SK-N-SH (cell line): ENCODE measurements around the gene MYBPC3. TPM values are rescaled to one million over a fixed set of nuclear protein-coding genes. Genes with fewer than 3 reads are reported as not detected.

Source experiments
- CTCF ChIA-PET: fragments of 300-600, 350-600 bp; formaldehyde crosslinking; extraction: SDS; loops from one replicate; lab custom pipeline; 2021; lab: Yijun Ruan, JAX
- POLR2A ChIA-PET: fragments of 350-600 bp; sonication (Branson Sonifier 250); formaldehyde crosslinking; extraction: SDS; loops from one replicate; lab custom pipeline; 2020; ENCODE audit warnings: antibody characterized with exemption, inconsistent platforms; lab: Yijun Ruan, JAX
- DNase-seq: peaks from one replicate; pipeline ENCODE4 v3.0.0; 2012
- H2AFZ ChIP-seq: fragments of 200-600 bp; sonication (generic); 2 replicates; pipeline ENCODE4 v1.8.1; 2016; ENCODE audit warnings: antibody characterized with exemption, mild to moderate bottlenecking, low read depth
- H3F3A ChIP-seq: fragments of 200-600 bp; sonication (generic); replicated peaks from 2 replicates; pipeline ENCODE3; 2016; ENCODE audit warnings: antibody characterized with exemption, mild to moderate bottlenecking; ENCODE audit not compliant: insufficient read depth
- H3K27ac ChIP-seq, 2 experiments: fragments of 200-500 bp in 1 of 2; fragments of 200-600 bp in 1 of 2; sonication (Bioruptor generic) in 1 of 2; sonication (generic), shearing (Covaris generic) in 1 of 2; 2 replicates each; pipeline versions ENCODE4 v1.5.1 to v1.6.1; 2014 to 2016; ENCODE audit warnings: low read depth in 2 of 2, inconsistent platforms in 1 of 2, low read length in 1 of 2, mild to moderate bottlenecking in 1 of 2, mixed read lengths in 1 of 2
- H3K27me3 ChIP-seq: fragments of 200-600 bp; sonication (generic), shearing (Covaris generic); 2 replicates; pipeline ENCODE4 v1.6.1; 2016; ENCODE audit warnings: mixed run types; ENCODE audit not compliant: insufficient read depth
- H3K36me3 ChIP-seq, 2 experiments: fragments of 200-500 bp in 1 of 2; fragments of 200-600 bp in 1 of 2; sonication (Bioruptor generic) in 1 of 2; sonication (generic) in 1 of 2; replicated peaks in 1 of 2; 2 replicates each; pipeline versions ENCODE3 to v1.5.1; 2014 to 2016; ENCODE audit warnings: low read length in 1 of 2, mild to moderate bottlenecking in 1 of 2; ENCODE audit not compliant: insufficient read depth in 2 of 2, control insufficient read depth in 1 of 2
- H3K4me1 ChIP-seq, 2 experiments: fragments of 200-500 bp in 1 of 2; fragments of 200-600 bp in 1 of 2; sonication (Bioruptor generic) in 1 of 2; sonication (generic), shearing (Covaris generic) in 1 of 2; 2 replicates each; pipeline versions ENCODE4 v1.5.1 to v1.6.1; 2014 to 2016; ENCODE audit warnings: low read depth in 1 of 2, low read length in 1 of 2, mixed run types in 1 of 2; ENCODE audit not compliant: insufficient read depth in 2 of 2, control insufficient read depth in 1 of 2
- H3K4me2 ChIP-seq: fragments of 200-600 bp; sonication (generic), shearing (Covaris generic); 2 replicates; pipeline ENCODE4 v1.6.1; 2017; ENCODE audit warnings: mixed run types
- H3K4me3 ChIP-seq, 2 experiments: fragments of 200-500 bp in 1 of 2; fragments of 200-600 bp in 1 of 2; sonication (Bioruptor generic) in 1 of 2; sonication (generic), shearing (Covaris generic) in 1 of 2; 2 replicates each; pipeline versions ENCODE4 v1.5.1 to v1.8.1; 2014 to 2016; ENCODE audit warnings: low read depth in 2 of 2, inconsistent platforms in 1 of 2, low read length in 1 of 2, mild to moderate bottlenecking in 1 of 2, mixed read lengths in 1 of 2, moderate library complexity in 1 of 2
- H3K79me2 ChIP-seq: fragments of 200-600 bp; sonication (generic); 2 replicates; pipeline ENCODE4 v1.8.1; 2017; ENCODE audit warnings: mild to moderate bottlenecking; ENCODE audit not compliant: insufficient read depth
- H3K9ac ChIP-seq: fragments of 200-600 bp; sonication (generic); 2 replicates; pipeline ENCODE4 v1.6.1; 2017; ENCODE audit warnings: mixed run types
- H3K9me2 ChIP-seq: fragments of 200-600 bp; sonication (generic); 2 replicates; pipeline ENCODE4 v1.6.1; 2017; ENCODE audit warnings: mixed run types
- H3K9me3 ChIP-seq: fragments of 200-600 bp; sonication (generic); 2 replicates; pipeline ENCODE4 v1.6.1; 2017; ENCODE audit warnings: mixed run types, mild to moderate bottlenecking, moderate library complexity
- H4K20me1 ChIP-seq: fragments of 200-600 bp; sonication (generic); 2 replicates; pipeline ENCODE4 v1.6.1; 2017; ENCODE audit warnings: mild to moderate bottlenecking, mixed run types; ENCODE audit not compliant: insufficient read depth
- CHD2 ChIP-seq: fragments of 150-350 bp; IDR thresholded peaks from 2 replicates; pipeline ENCODE4 v1.6.1; 2018; ENCODE audit warnings: low read length; ENCODE audit not compliant: partially characterized antibody
- EZH2phosphoT487 ChIP-seq: fragments of 200-600 bp; sonication (generic); IDR thresholded peaks from 2 replicates; pipeline ENCODE4 v1.6.1; 2017; ENCODE audit warnings: low read depth, mixed run types, mild to moderate bottlenecking, antibody characterized with exemption, moderate library complexity, borderline replicate concordance
- FOSL2 ChIP-seq: IDR thresholded peaks from 2 replicates; pipeline ENCODE4 v1.4.0; 2012; ENCODE audit warnings: low read depth, mild to moderate bottlenecking, moderate library complexity, borderline replicate concordance
- GABPA ChIP-seq: IDR thresholded peaks from 2 replicates; pipeline ENCODE4 v1.4.0; 2012; ENCODE audit warnings: low read depth, mild to moderate bottlenecking
- NFIC ChIP-seq: IDR thresholded peaks from 2 replicates; pipeline ENCODE4 v1.4.0; 2012; ENCODE audit warnings: borderline replicate concordance
- RCOR1 ChIP-seq: fragments of 150-350 bp; IDR thresholded peaks from 2 replicates; pipeline ENCODE4 v1.6.1; 2017; ENCODE audit warnings: antibody characterized with exemption, low read length
- RXRA ChIP-seq: IDR thresholded peaks from 2 replicates; pipeline ENCODE4 v1.4.0; 2012; ENCODE audit warnings: low read depth, mild to moderate bottlenecking, borderline replicate concordance
- SMC3 ChIP-seq: IDR thresholded peaks from 2 replicates; pipeline ENCODE4 v1.6.1; 2012; ENCODE audit warnings: low read depth, low read length, improper control_type of control experiment
- YY1 ChIP-seq: IDR thresholded peaks from 2 replicates; pipeline ENCODE4 v1.4.0; 2012; ENCODE audit warnings: low read depth, mild to moderate bottlenecking
- WGBS: methylation state at CpG from one replicate; pipeline ENCODE4 v1.1.6; 2017; ENCODE audit warnings: low lambda C conversion rate; 5-methylcytosine and 5-hydroxymethylcytosine counted together
- polyA plus RNA-seq, 3 experiments: library from polyadenylated mRNA; depleted of rRNA; stranded (reverse); fragments of >200 nt; gene quantifications; 2 replicates each; pipeline ENCODE4 v1.2.3, GENCODE V29; 2012
- TF ChIP-seq, protein P1 (sequence below): IDR thresholded peaks from 2 replicates; pipeline ENCODE4 v1.4.0; 2012; ENCODE audit warnings: low read depth, borderline replicate concordance
- TF ChIP-seq, protein P2 (sequence below): fragments of 150-350 bp; IDR thresholded peaks from 2 replicates; pipeline ENCODE4 v1.6.1; 2017; ENCODE audit warnings: antibody characterized with exemption, low read length, low read depth, borderline replicate concordance
- TF ChIP-seq, protein P3 (sequence below): fragments of 150-350 bp; IDR thresholded peaks from 2 replicates; pipeline ENCODE4 v1.6.1; 2016; ENCODE audit warnings: mild to moderate bottlenecking, low read depth, low read length

The MYBPC3 gene
- polyA plus RNA-seq, 1 of the 3 experiments (the other 2 are of a cell fraction), result not detected

DNA sequence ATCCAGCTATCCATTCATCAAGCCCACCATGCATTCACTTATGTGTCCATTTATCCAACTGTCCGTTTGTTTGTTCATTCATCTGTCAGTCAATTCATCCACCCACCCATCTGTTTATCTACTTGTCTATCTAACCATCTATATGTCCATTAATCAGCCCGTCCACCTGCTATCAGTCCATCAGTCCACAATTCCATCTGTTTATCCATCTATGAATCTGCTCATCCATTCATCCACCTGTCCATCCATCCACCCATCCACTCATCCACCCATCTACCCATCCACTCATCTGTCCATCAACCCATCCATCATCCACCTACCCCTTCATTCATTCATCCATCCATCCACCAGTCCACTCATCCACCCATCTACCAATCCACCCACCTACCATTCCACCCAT, 26.8 kb upstream of the MYBPC3 start:
- CTCF ChIA-PET, result interaction anchor here (0.6 to 1.6 kb wide), 3 partner anchors 13 to 32 kb away, joined by 3 to 7 read pairs (median 5); partner anchors contain the start of gene SLC39A13
- Histone ChIP-seq H3K27ac (no peak overlapping the region), H3K27me3 (no peaks in the 10 kb centered on the region), H3K4me3 (no peak overlapping the region), H3K9me3 (no peaks in the 10 kb centered on the region), H2AFZ (no peak overlapping the region), H3K36me3 (no peaks in the 10 kb centered on the region), H3K79me2 (no peaks in the 10 kb centered on the region), H3K4me1 (peaks cover 0 to 4% of the 10 kb centered on the region in 2 experiments; a peak in 1 of 4 replicates), H3K4me2 (no peak overlapping the region), H3K9ac (no peak overlapping the region), H4K20me1 (no peaks in the 10 kb centered on the region), H3K9me2 (no peaks in the 10 kb centered on the region), H3F3A (no peaks in the 10 kb centered on the region)
- no peak for DNase-seq
- POLR2A ChIA-PET, result no interaction called here
- WGBS, result 70% methylated on average over 2 of the region's 2 CpGs
- TF ChIP-seq, protein P1, sequence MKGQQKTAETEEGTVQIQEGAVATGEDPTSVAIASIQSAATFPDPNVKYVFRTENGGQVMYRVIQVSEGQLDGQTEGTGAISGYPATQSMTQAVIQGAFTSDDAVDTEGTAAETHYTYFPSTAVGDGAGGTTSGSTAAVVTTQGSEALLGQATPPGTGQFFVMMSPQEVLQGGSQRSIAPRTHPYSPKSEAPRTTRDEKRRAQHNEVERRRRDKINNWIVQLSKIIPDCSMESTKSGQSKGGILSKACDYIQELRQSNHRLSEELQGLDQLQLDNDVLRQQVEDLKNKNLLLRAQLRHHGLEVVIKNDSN, result no peak
- TF ChIP-seq NFIC (no peak), GABPA (no peak)

DNA sequence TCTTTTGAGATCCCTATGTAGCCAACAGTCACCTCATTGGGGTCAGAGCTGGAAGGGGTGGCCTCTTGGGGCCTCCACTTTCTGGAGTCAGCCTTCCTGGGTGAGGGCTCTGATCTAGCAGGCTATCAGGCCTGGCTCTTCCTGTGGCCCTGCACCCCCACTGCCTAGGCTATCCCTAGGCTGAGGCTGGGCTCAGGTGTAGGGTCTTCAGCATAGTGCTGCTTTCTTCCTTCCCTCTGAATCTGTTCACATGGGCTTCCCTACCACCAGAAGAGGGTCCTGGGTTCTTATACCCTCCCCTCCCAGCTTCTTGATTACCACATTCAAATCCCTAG, 26.3 kb upstream of the MYBPC3 start:
- Histone ChIP-seq H3K4me3 (no peak overlapping the region), H3K27ac (no peak overlapping the region), H3K79me2 (no peaks in the 10 kb centered on the region), H3K9me2 (no peaks in the 10 kb centered on the region), H4K20me1 (no peaks in the 10 kb centered on the region), H2AFZ (no peak overlapping the region), H3F3A (no peaks in the 10 kb centered on the region), H3K4me1 (peaks cover 0 to 4% of the 10 kb centered on the region in 2 experiments; a peak in 1 of 4 replicates), H3K9me3 (no peaks in the 10 kb centered on the region), H3K27me3 (no peaks in the 10 kb centered on the region), H3K36me3 (no peaks in the 10 kb centered on the region), H3K4me2 (no peak overlapping the region), H3K9ac (no peak overlapping the region)
- CTCF ChIA-PET, result interaction anchor here (0.6 to 1.6 kb wide), 4 partner anchors 13 to 33 kb away, joined by 3 to 7 read pairs (median 4); partner anchors contain the start of gene SLC39A13
- TF ChIP-seq CHD2 (no peak), YY1 (no peak), EZH2phosphoT487 (no peak), RXRA (no peak), SMC3 (no peak), RCOR1 (no peak), FOSL2 (no peak)
- TF ChIP-seq, protein P2, sequence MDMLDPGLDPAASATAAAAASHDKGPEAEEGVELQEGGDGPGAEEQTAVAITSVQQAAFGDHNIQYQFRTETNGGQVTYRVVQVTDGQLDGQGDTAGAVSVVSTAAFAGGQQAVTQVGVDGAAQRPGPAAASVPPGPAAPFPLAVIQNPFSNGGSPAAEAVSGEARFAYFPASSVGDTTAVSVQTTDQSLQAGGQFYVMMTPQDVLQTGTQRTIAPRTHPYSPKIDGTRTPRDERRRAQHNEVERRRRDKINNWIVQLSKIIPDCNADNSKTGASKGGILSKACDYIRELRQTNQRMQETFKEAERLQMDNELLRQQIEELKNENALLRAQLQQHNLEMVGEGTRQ, result no peak
- TF ChIP-seq, protein P3, sequence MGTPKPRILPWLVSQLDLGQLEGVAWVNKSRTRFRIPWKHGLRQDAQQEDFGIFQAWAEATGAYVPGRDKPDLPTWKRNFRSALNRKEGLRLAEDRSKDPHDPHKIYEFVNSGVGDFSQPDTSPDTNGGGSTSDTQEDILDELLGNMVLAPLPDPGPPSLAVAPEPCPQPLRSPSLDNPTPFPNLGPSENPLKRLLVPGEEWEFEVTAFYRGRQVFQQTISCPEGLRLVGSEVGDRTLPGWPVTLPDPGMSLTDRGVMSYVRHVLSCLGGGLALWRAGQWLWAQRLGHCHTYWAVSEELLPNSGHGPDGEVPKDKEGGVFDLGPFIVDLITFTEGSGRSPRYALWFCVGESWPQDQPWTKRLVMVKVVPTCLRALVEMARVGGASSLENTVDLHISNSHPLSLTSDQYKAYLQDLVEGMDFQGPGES, result no peak
- POLR2A ChIA-PET, result no interaction called here
- DNase-seq, result no peak
